ENCODE data around the gene NUP210.

GRCh38 chr3:13333236-13333897, 86.8 kb downstream of the NUP210 start:
- TF ChIP-seq, protein P1, sequence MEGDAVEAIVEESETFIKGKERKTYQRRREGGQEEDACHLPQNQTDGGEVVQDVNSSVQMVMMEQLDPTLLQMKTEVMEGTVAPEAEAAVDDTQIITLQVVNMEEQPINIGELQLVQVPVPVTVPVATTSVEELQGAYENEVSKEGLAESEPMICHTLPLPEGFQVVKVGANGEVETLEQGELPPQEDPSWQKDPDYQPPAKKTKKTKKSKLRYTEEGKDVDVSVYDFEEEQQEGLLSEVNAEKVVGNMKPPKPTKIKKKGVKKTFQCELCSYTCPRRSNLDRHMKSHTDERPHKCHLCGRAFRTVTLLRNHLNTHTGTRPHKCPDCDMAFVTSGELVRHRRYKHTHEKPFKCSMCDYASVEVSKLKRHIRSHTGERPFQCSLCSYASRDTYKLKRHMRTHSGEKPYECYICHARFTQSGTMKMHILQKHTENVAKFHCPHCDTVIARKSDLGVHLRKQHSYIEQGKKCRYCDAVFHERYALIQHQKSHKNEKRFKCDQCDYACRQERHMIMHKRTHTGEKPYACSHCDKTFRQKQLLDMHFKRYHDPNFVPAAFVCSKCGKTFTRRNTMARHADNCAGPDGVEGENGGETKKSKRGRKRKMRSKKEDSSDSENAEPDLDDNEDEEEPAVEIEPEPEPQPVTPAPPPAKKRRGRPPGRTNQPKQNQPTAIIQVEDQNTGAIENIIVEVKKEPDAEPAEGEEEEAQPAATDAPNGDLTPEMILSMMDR (conservative IDR thresholded peaks at IDR 0.05; ENCODE audit: low read depth in 2 of 2): no peak
- TF ChIP-seq POLR2AphosphoS5 (IDR thresholded peaks at IDR 0.05; ENCODE audit: low read depth): no peak

Measured in GM23338 (cell line).